PC-9 (cell line): ENCODE results near the gene LGI4. TPM values are rescaled to one million over a fixed set of nuclear protein-coding genes. Genes with fewer than 3 reads are reported as not detected.
A peak's percentile ranks its signal among the peaks of the same experiment; 100 is the strongest.

Experiments
- BruUV-seq: library from RNA; stranded (reverse); fragments of 400-500 nt; replicated peaks from 2 replicates; lab custom pipeline; 2021; lab: Mats Ljungman, UMichigan
- CTCF ChIA-PET: fragments of 300-600 bp; sonication (Branson Sonifier 250); formaldehyde crosslinking; loops from one replicate; lab custom pipeline; 2022; ENCODE audit warnings: antibody characterized with exemption; lab: Charles Lee
- POLR2A ChIA-PET: fragments of 300-600 bp; sonication (Branson Sonifier 250); formaldehyde crosslinking; loops from one replicate; lab custom pipeline; 2022; ENCODE audit warnings: antibody characterized with exemption; ENCODE audit not compliant: unreplicated experiment; lab: Charles Lee
- DNase-seq, 2 experiments: peaks; one replicate each; pipeline versions ENCODE4 v3.0.0 to v3.0.0-alpha.2; 2015 to 2022; ENCODE audit warnings: mixed read lengths in 1 of 2
- H2AFZ ChIP-seq: fragments of 200-600 bp; sonication (generic); 2 replicates; pipeline ENCODE4 v1.8.1; 2017; ENCODE audit warnings: antibody characterized with exemption
- H3F3A ChIP-seq: fragments of 200-600 bp; sonication (generic); 2 replicates; pipeline ENCODE4 v1.8.1; 2017; ENCODE audit warnings: antibody characterized with exemption, mild to moderate bottlenecking, low read depth; ENCODE audit not compliant: insufficient read depth
- H3K27ac ChIP-seq: fragments of 200-600 bp; sonication (generic); 2 replicates; pipeline ENCODE4 v1.6.1; 2016; ENCODE audit warnings: mixed run types
- H3K27me3 ChIP-seq: fragments of 200-600 bp; sonication (generic); 2 replicates; pipeline ENCODE4 v1.6.1; 2016; ENCODE audit warnings: low read depth, mixed run types; ENCODE audit not compliant: insufficient read depth
- H3K36me3 ChIP-seq: fragments of 200-600 bp; sonication (generic); 2 replicates; pipeline ENCODE4 v1.6.1; 2016; ENCODE audit warnings: low read depth, mixed run types
- H3K4me1 ChIP-seq: fragments of 200-600 bp; sonication (generic); replicated peaks from 2 replicates; pipeline ENCODE4 v1.6.1; 2016; ENCODE audit warnings: mixed run types; ENCODE audit not compliant: insufficient read depth
- H3K4me2 ChIP-seq: fragments of 200-600 bp; sonication (generic); 2 replicates; pipeline ENCODE4 v1.6.1; 2017; ENCODE audit warnings: mixed run types
- H3K4me3 ChIP-seq: fragments of 200-600 bp; sonication (generic); 2 replicates; pipeline ENCODE4 v1.6.1; 2016; ENCODE audit warnings: mixed run types
- H3K79me2 ChIP-seq: fragments of 200-600 bp; sonication (generic); 2 replicates; pipeline ENCODE4 v1.6.1; 2017; ENCODE audit warnings: low read depth, mixed run types
- H3K9me2 ChIP-seq: fragments of 200-600 bp; sonication (generic); 2 replicates; pipeline ENCODE4 v1.8.1; 2017; ENCODE audit warnings: mild to moderate bottlenecking; ENCODE audit not compliant: insufficient read depth
- H3K9me3 ChIP-seq: fragments of 200-600 bp; sonication (generic); 2 replicates; pipeline ENCODE4 v1.8.1; 2016; ENCODE audit warnings: low read depth; ENCODE audit not compliant: insufficient read depth
- H4K20me1 ChIP-seq: fragments of 200-600 bp; sonication (generic); 2 replicates; pipeline ENCODE4 v1.8.1; 2017; ENCODE audit not compliant: insufficient read depth
- CTCF ChIP-seq: fragments of 200-600 bp; sonication (generic); conservative IDR thresholded peaks from 2 replicates; pipeline ENCODE4 v1.6.1; 2017; ENCODE audit warnings: mixed run types, antibody characterized with exemption, mild to moderate bottlenecking, moderate library complexity
- EZH2 ChIP-seq: fragments of 200-600 bp; sonication (generic); IDR thresholded peaks from 2 replicates; pipeline ENCODE4 v1.8.0; 2017; ENCODE audit warnings: antibody characterized with exemption, low read depth
- intact Hi-C: fragments of 100-400 bp; cut with micrococcal nuclease; formaldehyde crosslinking; loops from one replicate; pipeline ENCODE4 v1.10.0; 2022; ENCODE audit not compliant: unreplicated experiment
- total RNA-seq: library from RNA; stranded (reverse); gene quantifications from 2 replicates; pipeline ENCODE4 v1.2.3, GENCODE V29; 2021

LGI4 gene
- total RNA-seq, 1 experiment from 2014 or later: 1.2 TPM

GRCh38 chr19:35143818-35144217 is 9.0 kb upstream of the LGI4 start:
- Histone ChIP-seq H3K27ac (no peak overlapping the region), H3K36me3 (no peaks in the 10 kb centered on the region), H3K79me2 (no peaks in the 10 kb centered on the region), H3K4me1 (peaks cover 20% of the 10 kb centered on the region), H3K4me3 (no peak overlapping the region), H3F3A (peaks cover 26% of the 10 kb centered on the region; the same call in 1 of the 2 replicates), H3K9me3 (no peaks in the 10 kb centered on the region), H3K9me2 (no peaks in the 10 kb centered on the region), H3K4me2 (no peak overlapping the region), H4K20me1 (no peaks in the 10 kb centered on the region), H3K27me3 (no peaks in the 10 kb centered on the region), H2AFZ (no peak overlapping the region)
- POLR2A ChIA-PET: no interaction called here
- CTCF ChIA-PET: interaction anchor here (0.5 to 1.1 kb wide), 3 partner anchors 10 to 79 kb away, joined by 3 to 15 read pairs (median 4); no protein-coding TSS in a partner anchor
- DNase-seq: no peak
- no TSS peak for BruUV-seq
- no peak for TF ChIP-seq CTCF
- no peak for TF ChIP-seq EZH2
- intact Hi-C loops: loop anchor here (2.0 to 10.0 kb wide), 5 partner anchors 73 to 211 kb away; partner anchors contain the start of genes FFAR3, LSR and USF2

- DNase-seq: no peak
- Histone ChIP-seq H3K4me3 (peak within 1 kb of the TSS; percentile 38; the same call in 1 of the 2 replicates), H3K36me3 (no peaks in the 10 kb centered on the region), H2AFZ (no peak within 1 kb of the TSS), H3K79me2 (no peaks in the 10 kb centered on the region), H3K4me1 (peaks cover 20% of the 10 kb centered on the region), H3K4me2 (peak within 1 kb of the TSS; percentile 74), H3K9me3 (no peaks in the 10 kb centered on the region), H3K27me3 (no peaks in the 10 kb centered on the region), H3F3A (peaks cover 26% of the 10 kb centered on the region; the same call in 1 of the 2 replicates), H3K27ac (no peak within 1 kb of the TSS), H3K9me2 (no peaks in the 10 kb centered on the region), H4K20me1 (no peaks in the 10 kb centered on the region)
- intact Hi-C loops: loop anchor here (2.0 to 10.0 kb wide), 4 partner anchors 74 to 212 kb away; partner anchors contain the start of genes FFAR3 and USF2
- CTCF ChIA-PET: interaction anchor here (0.6 to 1.1 kb wide), 4 partner anchors 11 to 306 kb away, joined by 3 to 15 read pairs (median 6); no protein-coding TSS in a partner anchor
- BruUV-seq: no TSS peak
- POLR2A ChIA-PET: interaction anchor here (0.7 kb wide), 1 partner anchor 176 kb away, joined by 7 read pairs; no protein-coding TSS in a partner anchor
- TF ChIP-seq EZH2 (no peak), CTCF (no peak)
These were observed 8.4 kb upstream of the LGI4 start, which contains the start of gene FXYD7 for GRCh38 chr19:35143231-35143715. Gene FXYD7 (plus strand): TSS chr19:35143255. CDS start chr19:35143334, 79 bp downstream.

GRCh38 chr19:35142606-35143230 is 7.9 kb upstream of the LGI4 start:
- H4K20me1 ChIP-seq: no peaks in the 10 kb centered on the region
- no peaks in the 10 kb centered on the region for H3K9me3 ChIP-seq
- H3K4me3 ChIP-seq: peak overlapping the region; percentile 38; the same call in 1 of the 2 replicates
- H3K27ac ChIP-seq: no peak overlapping the region
- no peaks in the 10 kb centered on the region for H3K9me2 ChIP-seq
- no peaks in the 10 kb centered on the region for H3K36me3 ChIP-seq
- H3K27me3 ChIP-seq: no peaks in the 10 kb centered on the region
- peak; percentile 55 for TF ChIP-seq CTCF
- no peak for TF ChIP-seq EZH2
- peaks cover 26% of the 10 kb centered on the region; the same call in 1 of the 2 replicates for H3F3A ChIP-seq
- no TSS peak for BruUV-seq
- no peak overlapping the region for H2AFZ ChIP-seq
- intact Hi-C loops: loop anchor here (2.0 to 10.0 kb wide), 4 partner anchors 74 to 212 kb away; partner anchors contain the start of genes FFAR3 and USF2
- peak overlapping the region; percentile 74 for H3K4me2 ChIP-seq
- CTCF ChIA-PET: interaction anchor here (0.6 to 2.2 kb wide), 11 partner anchors 11 to 421 kb away, joined by 3 to 23 read pairs (median 8); partner anchors contain the start of gene ATP4A
- peaks cover 20% of the 10 kb centered on the region for H3K4me1 ChIP-seq
- peak in 1 of 2 experiments; percentile 69 for DNase-seq
- POLR2A ChIA-PET: interaction anchor here (0.7 kb wide), 2 partner anchors 77 to 176 kb away, joined by 5 to 7 read pairs; no protein-coding TSS in a partner anchor
- no peaks in the 10 kb centered on the region for H3K79me2 ChIP-seq
